Common myeloid progenitor, CD34-positive (primary cell): ENCODE results near the gene NHERF1.
A peak's percentile ranks its signal among the peaks of the same experiment; 100 is the strongest.

Experiments used
- CTCF ChIA-PET: fragments of 350-600 bp; sonication (Branson Sonifier 250); formaldehyde crosslinking; loops from one replicate; lab custom pipeline; 2021; ENCODE audit warnings: antibody characterized with exemption; lab: Charles Lee
- POLR2A ChIA-PET: fragments of 350-600 bp; sonication (Branson Sonifier 250); formaldehyde crosslinking; loops from one replicate; lab custom pipeline; 2021; ENCODE audit warnings: antibody characterized with exemption; lab: Charles Lee
- DNase-seq, 3 donors: peaks; one replicate each; pipeline versions ENCODE4 v3.0.0 to v3.0.0-alpha.2; 2013
- H3K27ac ChIP-seq, 2 experiments: 1 replicate in 1 of 2; 2 replicates in 1 of 2; pipeline ENCODE4 v1.7.0; 2013; ENCODE audit warnings: inconsistent platforms in 2 of 2, low read length in 2 of 2, mild to moderate bottlenecking in 2 of 2, low read depth in 1 of 2, moderate library complexity in 1 of 2; ENCODE audit not compliant: severe bottlenecking in 2 of 2, insufficient read depth in 1 of 2, poor library complexity in 1 of 2
- H3K27me3 ChIP-seq, 5 experiments: replicated peaks in 2 of 5; 1 replicate in 3 of 5; 2 replicates in 2 of 5; pipeline versions ENCODE4 v1.6.1 to v1.7.0; 2013; ENCODE audit warnings: low read length in 4 of 5, mild to moderate bottlenecking in 2 of 5, moderate library complexity in 2 of 5, inconsistent platforms in 1 of 5; ENCODE audit not compliant: insufficient read depth in 5 of 5, control insufficient read depth in 4 of 5
- H3K36me3 ChIP-seq, 4 experiments: 1 replicate in 2 of 4; 2 replicates in 2 of 4; pipeline versions ENCODE4 v1.6.1 to v1.7.0; 2013; ENCODE audit warnings: low read length in 3 of 4, control low read depth in 1 of 4, mild to moderate bottlenecking in 1 of 4; ENCODE audit not compliant: control insufficient read depth in 4 of 4, insufficient read depth in 4 of 4
- H3K4me1 ChIP-seq, 4 experiments: 1 replicate in 3 of 4; 2 replicates in 1 of 4; pipeline versions ENCODE4 v1.6.1 to v1.7.1; 2013; ENCODE audit warnings: low read length in 3 of 4, mild to moderate bottlenecking in 3 of 4, control low read depth in 1 of 4, inconsistent platforms in 1 of 4, moderate library complexity in 1 of 4; ENCODE audit not compliant: control insufficient read depth in 4 of 4, insufficient read depth in 4 of 4; ENCODE audit errors: control extremely low read depth in 1 of 4
- H3K4me3 ChIP-seq, 7 experiments: 1 replicate in 4 of 7; 2 replicates in 3 of 7; pipeline versions ENCODE4 v1.5.1 to v1.7.0; 2013; ENCODE audit warnings: mild to moderate bottlenecking in 7 of 7, low read length in 6 of 7, moderate library complexity in 6 of 7, inconsistent platforms in 2 of 7, low read depth in 2 of 7, control low read depth in 1 of 7; ENCODE audit not compliant: insufficient read depth in 4 of 7, control insufficient read depth in 1 of 7; ENCODE audit errors: extremely low read depth in 1 of 7
- H3K9me3 ChIP-seq, 5 experiments: 1 replicate in 4 of 5; 2 replicates in 1 of 5; pipeline versions ENCODE4 v1.6.1 to v1.7.1; 2013; ENCODE audit warnings: low read length in 4 of 5, mild to moderate bottlenecking in 2 of 5, inconsistent platforms in 1 of 5, low read depth in 1 of 5, moderate library complexity in 1 of 5; ENCODE audit not compliant: control insufficient read depth in 4 of 5, insufficient read depth in 2 of 5; ENCODE audit errors: control extremely low read depth in 1 of 5
- WGBS: methylation state at CpG from one replicate; pipeline ENCODE4 v1.1.5; 2013; ENCODE audit not compliant: insufficient coverage; 5-methylcytosine and 5-hydroxymethylcytosine counted together

NHERF1 gene

DNA sequence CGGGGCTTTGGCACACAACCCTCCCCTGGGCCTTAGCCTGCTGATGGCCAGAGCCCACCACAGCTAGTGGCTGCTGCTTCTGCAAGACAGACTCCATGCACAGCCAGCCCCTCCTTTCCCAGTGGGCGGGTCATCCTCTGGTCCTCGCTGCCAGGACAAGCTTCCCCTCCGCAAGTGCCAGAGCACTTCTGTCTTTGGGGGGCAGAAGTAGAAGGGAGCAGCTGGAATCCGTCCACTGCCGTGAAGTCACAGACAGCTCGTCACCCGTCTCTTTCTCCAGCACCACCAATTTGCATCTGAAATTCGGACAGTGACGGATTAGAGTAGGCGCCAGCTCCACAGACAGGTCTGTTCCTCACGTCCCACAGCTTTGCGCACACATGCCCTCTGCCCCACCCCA, 59.0 kb downstream of the NHERF1 start:
- WGBS: 84% methylated on average over 11 of the region's 13 CpGs
- H3K9me3 ChIP-seq: no peaks in the 10 kb centered on the region
- H3K4me3 ChIP-seq: no peak overlapping the region
- H3K27ac ChIP-seq: no peak overlapping the region
- CTCF ChIA-PET: interaction anchor here (1.2 to 10.3 kb wide), 6 partner anchors 8 to 153 kb away, joined by 3 to 66 read pairs (median 4); no protein-coding TSS in a partner anchor
- H3K36me3 ChIP-seq: peaks cover 0 to 18% (median 7%) of the 10 kb centered on the region in 4 experiments
- H3K27me3 ChIP-seq: peaks cover 0 to 7% (median 3%) of the 10 kb centered on the region in 5 experiments
- no peak for DNase-seq
- H3K4me1 ChIP-seq: peaks cover 0 to 22% (median 16%) of the 10 kb centered on the region in 4 experiments
- POLR2A ChIA-PET: interaction anchor here (0.6 kb wide), 1 partner anchor 74 kb away, joined by 3 read pairs; no protein-coding TSS in a partner anchor

DNA sequence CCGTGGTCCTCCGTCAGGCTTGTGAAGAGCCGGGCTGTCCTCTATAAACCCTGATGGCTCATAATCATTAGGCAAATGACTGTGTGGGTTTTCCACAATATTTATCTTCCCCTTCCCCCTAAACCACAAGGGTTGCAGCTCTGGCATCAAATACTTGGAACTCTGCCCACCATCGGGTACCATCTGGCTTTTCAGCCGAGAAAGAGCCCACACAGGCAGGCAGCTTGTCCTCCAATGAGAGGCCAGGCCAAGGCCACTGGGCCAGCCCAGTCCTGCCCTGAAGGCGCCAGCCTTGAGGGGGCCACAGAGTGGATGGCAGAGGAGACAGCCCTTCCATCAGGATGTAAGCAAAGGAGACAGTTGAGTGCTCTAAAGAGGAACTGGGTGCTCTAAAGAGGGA, 59.5 kb downstream of the NHERF1 start:
- 18% methylated on average over 6 of the region's 6 CpGs for WGBS

DNA sequence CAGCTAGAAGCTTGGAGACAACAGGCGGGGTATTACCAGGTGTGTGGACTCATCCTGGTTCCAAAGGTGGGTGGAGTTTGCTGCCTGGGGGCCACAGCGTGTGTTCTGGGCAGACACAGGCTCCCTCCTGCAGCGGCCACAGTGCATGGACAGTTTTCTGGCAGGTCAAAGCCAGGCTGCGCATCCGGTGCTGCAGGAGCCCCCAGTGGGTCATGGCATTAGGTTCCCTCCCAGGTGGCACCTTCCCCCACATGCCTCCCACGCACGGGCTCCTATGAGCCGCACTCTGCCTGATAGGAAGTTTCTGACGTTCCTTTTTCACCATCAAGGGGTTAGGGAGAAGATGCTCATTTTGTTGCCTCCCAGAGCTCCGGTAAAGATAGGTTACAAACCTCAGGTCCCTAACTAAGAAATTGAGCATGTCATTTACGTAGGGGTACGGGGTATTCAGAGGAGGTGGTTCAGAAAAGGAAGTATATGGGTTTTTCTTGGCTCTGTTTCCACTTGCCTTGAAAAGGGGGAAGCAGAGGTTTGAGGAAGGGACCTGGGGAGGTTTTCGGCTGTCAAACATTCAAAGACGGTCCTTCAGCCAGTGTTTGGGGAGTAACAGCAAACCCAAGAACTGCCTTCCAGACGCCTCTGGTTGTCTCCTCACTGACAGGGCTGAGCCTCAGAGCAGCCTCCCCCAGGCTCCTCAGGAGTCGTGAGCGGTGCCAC, 60.4 kb downstream of the NHERF1 start:
- peaks cover 0 to 25% (median 9%) of the 10 kb centered on the region in 4 experiments for H3K36me3 ChIP-seq
- WGBS: 43% methylated on average over 17 of the region's 17 CpGs

More for the DNA sequence above, 59.5 kb downstream of the NHERF1 start:
- H3K9me3 ChIP-seq: no peaks in the 10 kb centered on the region
- no peak overlapping the region for H3K27ac ChIP-seq
- CTCF ChIA-PET: interaction anchor here (1.4 to 10.3 kb wide), 4 partner anchors 11 to 152 kb away, joined by 3 to 66 read pairs (median 14); no protein-coding TSS in a partner anchor
- peaks cover 0 to 22% (median 9%) of the 10 kb centered on the region in 4 experiments for H3K36me3 ChIP-seq
- peak; percentile 33 to 70 (median 69) for DNase-seq
- peaks cover 0 to 22% (median 16%) of the 10 kb centered on the region in 4 experiments for H3K4me1 ChIP-seq
- H3K27me3 ChIP-seq: peaks cover 0 to 7% (median 3%) of the 10 kb centered on the region in 5 experiments
- POLR2A ChIA-PET: interaction anchor here (0.6 kb wide), 2 partner anchors 48 to 74 kb away, joined by 3 read pairs; no protein-coding TSS in a partner anchor
- H3K4me3 ChIP-seq: no peak overlapping the region

DNA sequence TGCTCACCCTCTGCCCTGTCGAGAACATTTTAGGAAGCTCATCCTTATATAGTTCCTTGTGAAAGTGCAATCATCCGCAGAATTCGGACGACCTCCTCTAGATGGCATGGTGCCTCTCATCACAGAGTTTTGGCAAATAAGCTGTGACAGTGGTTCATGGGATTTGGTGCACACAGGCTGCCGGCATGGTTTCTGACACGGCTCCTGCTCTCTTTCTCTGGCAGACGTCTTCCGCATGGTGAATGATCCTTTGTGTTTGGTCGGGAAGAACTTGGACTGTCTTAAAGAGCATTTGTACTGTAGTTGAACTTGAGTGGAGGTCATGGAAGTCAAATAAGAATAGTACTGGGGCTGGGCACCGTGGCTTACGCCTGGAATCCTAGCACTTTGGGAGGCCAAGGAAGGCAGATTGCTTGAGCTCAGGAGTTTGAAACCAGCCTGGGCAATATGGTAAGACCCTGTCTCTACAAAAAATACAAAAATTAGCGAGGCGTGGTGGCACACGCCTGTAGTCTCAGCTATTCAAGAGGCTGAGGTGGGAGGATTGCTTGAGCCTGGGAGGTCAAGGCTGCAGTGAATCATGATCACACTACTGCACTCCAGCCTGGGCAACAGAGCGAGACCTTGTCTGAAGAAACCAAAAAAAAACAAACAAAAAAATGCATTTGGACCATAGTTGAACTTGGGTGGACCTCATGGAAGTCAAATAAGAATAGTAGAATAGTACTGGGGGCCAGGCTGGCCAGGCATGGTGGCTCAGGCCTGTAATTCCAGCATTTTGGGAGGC, 62.5 kb downstream of the NHERF1 start:
- Histone ChIP-seq H3K9me3 (no peaks in the 10 kb centered on the region), H3K27ac (no peak overlapping the region), H3K4me1 (peaks cover 0 to 22% (median 19%) of the 10 kb centered on the region in 4 experiments), H3K4me3 (no peak overlapping the region), H3K36me3 (peaks cover 0 to 23% (median 4%) of the 10 kb centered on the region in 4 experiments), H3K27me3 (peaks cover 0 to 4% (median 3%) of the 10 kb centered on the region in 5 experiments)
- POLR2A ChIA-PET: interaction anchor here (0.6 kb wide), 1 partner anchor 67 kb away, joined by 3 read pairs; no protein-coding TSS in a partner anchor
- CTCF ChIA-PET: interaction anchor here (1.1 to 10.3 kb wide), 3 partner anchors 9 to 19 kb away, joined by 3 to 66 read pairs (median 3); no protein-coding TSS in a partner anchor
- 95% methylated on average over 14 of the region's 15 CpGs for WGBS
- DNase-seq: no peak

More for the DNA sequence above, 60.4 kb downstream of the NHERF1 start:
- ChIA-PET POLR2A (interaction anchor here (0.6 kb wide), 1 partner anchor 49 kb away, joined by 3 read pairs; no protein-coding TSS in a partner anchor), CTCF (interaction anchor here (1.4 to 10.3 kb wide), 7 partner anchors 10 to 152 kb away, joined by 3 to 66 read pairs (median 4); no protein-coding TSS in a partner anchor)
- no peak overlapping the region for H3K4me3 ChIP-seq
- peaks cover 0 to 7% (median 3%) of the 10 kb centered on the region in 5 experiments for H3K27me3 ChIP-seq
- no peak overlapping the region for H3K27ac ChIP-seq
- H3K4me1 ChIP-seq: peaks cover 0 to 22% (median 16%) of the 10 kb centered on the region in 4 experiments
- H3K9me3 ChIP-seq: no peaks in the 10 kb centered on the region
- peak in 2 of 3 donors; percentile 66 to 67 for DNase-seq

DNA sequence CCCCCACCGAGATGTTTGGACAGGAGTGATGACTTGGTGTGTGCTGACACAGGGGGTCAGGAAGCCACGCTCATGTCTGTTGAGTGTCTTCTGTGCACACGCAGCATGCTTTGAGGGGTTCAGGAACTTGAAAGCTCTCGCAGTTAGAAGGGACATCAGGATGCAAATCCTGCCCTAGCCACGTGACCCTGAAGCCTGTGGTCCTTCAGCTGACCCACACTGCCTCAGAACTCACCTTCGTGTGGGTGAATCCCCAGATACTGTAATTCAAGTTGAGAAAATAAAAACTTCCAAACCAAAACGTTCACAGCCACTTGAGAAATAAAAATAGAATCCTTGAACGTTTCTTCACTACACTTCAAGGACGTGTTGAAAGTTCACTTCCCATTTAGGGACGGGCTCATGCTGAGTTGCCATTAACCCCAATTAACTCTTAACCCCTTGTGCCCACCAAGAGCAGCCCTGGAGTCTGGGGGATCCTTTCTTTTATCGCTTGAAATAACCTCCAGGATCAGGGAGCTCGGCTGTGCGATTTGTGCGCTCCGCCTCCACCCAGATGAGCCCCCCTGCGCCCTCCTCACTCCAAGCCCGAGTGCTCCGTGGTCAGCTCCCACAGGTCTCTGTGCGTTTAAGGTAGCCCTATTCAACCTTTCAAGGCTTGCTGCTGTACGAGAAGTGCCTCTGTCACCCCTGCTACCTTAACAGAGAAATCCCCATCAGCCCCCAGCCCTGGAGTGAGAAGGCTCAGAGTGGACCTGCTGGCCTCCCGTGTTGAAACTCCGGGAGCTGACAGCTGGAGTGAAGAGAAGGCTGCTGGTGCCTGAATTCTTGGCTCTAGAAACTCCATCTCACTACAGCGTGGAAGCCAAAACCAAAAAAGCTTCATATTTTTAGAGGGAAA, 63.9 kb downstream of the NHERF1 start:
- Histone ChIP-seq H3K4me1 (peaks cover 0 to 22% (median 20%) of the 10 kb centered on the region in 4 experiments), H3K36me3 (peaks cover 0 to 29% (median 4%) of the 10 kb centered on the region in 4 experiments), H3K9me3 (no peaks in the 10 kb centered on the region), H3K27me3 (peaks cover 0 to 4% (median 2%) of the 10 kb centered on the region in 5 experiments), H3K27ac (no peak overlapping the region), H3K4me3 (no peak overlapping the region)
- CTCF ChIA-PET: interaction anchor here (0.9 to 10.3 kb wide), 5 partner anchors 11 to 54 kb away, joined by 3 to 66 read pairs (median 4); no protein-coding TSS in a partner anchor
- 89% methylated on average over 18 of the region's 23 CpGs for WGBS
- DNase-seq: no peak
- POLR2A ChIA-PET: no interaction called here

DNA sequence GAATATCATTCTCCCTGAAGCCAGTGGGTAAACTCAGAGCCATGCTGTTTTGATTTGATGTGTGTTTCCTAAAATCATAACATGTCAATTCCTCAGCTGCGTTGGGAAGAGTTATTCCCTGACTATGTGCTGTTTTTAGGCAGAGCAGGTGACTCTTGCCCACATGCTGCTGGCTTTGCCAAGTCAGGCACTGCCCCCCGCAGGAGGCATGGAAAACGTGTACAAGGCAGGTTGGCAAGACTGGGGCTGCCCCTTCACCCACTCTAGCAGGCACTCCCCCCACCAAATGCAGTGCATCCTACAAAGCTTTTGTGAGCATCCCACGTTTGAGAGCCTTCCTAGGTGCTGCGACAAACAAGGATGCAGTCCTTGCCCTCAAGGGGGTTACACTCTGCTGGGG, 66.0 kb downstream of the NHERF1 start:
- ChIA-PET CTCF (interaction anchor here (1.6 to 1.7 kb wide), 2 partner anchors 23 to 43 kb away, joined by 5 to 10 read pairs; no protein-coding TSS in a partner anchor), POLR2A (no interaction called here)
- H3K4me3 ChIP-seq: no peak overlapping the region
- H3K36me3 ChIP-seq: peaks cover 0 to 34% (median 5%) of the 10 kb centered on the region in 4 experiments
- DNase-seq: peak; percentile 21 to 47 (median 42)
- H3K27ac ChIP-seq: no peak overlapping the region
- no peaks in the 10 kb centered on the region for H3K9me3 ChIP-seq
- H3K27me3 ChIP-seq: peaks cover 0 to 4% (median 0%) of the 10 kb centered on the region in 5 experiments
- 93% methylated on average over 3 of the region's 5 CpGs for WGBS
- peaks cover 0 to 8% (median 2%) of the 10 kb centered on the region in 4 experiments for H3K4me1 ChIP-seq
